Activated CD8-positive, alpha-beta T cell treated with anti-CD3 and anti-CD28 coated beads for 36 hours (primary cell): ENCODE results near the gene TRAF4. TPM values are rescaled to one million over a fixed set of nuclear protein-coding genes. Genes with fewer than 3 reads are reported as not detected.

Source experiments
- ATAC-seq: fragments of 200-7000 bp; cut with Tn5 transposase; one replicate; pipeline ENCODE4 v1.10.0; 2021; ENCODE audit warnings: mild to moderate bottlenecking, moderate library complexity
- CTCF ChIA-PET: fragments of 350-600 bp; sonication (Branson Sonifier 250); formaldehyde crosslinking; loops from one replicate; lab custom pipeline; 2021; ENCODE audit warnings: antibody characterized with exemption; lab: Charles Lee
- POLR2A ChIA-PET: fragments of 350-600 bp; sonication (Branson Sonifier 250); formaldehyde crosslinking; loops from one replicate; lab custom pipeline; 2021; ENCODE audit warnings: antibody characterized with exemption; lab: Charles Lee
- DNase-seq: peaks from one replicate; pipeline ENCODE4 v3.0.0-alpha.2; 2020
- H3K27ac Mint-ChIP-seq: one replicate; pipeline ENCODE4 v1.8.0; 2021; ENCODE audit warnings: mild to moderate bottlenecking, mixed read lengths
- H3K27me3 Mint-ChIP-seq: one replicate; pipeline ENCODE4 v1.8.0; 2021; ENCODE audit warnings: mixed read lengths
- H3K36me3 Mint-ChIP-seq: one replicate; pipeline ENCODE4 v1.8.0; 2021; ENCODE audit warnings: low read depth, mixed read lengths
- H3K4me1 Mint-ChIP-seq: one replicate; pipeline ENCODE4 v1.8.0; 2021; ENCODE audit warnings: low read depth, mixed read lengths
- H3K4me3 Mint-ChIP-seq: one replicate; pipeline ENCODE4 v1.8.0; 2021; ENCODE audit warnings: mild to moderate bottlenecking, moderate library complexity, mixed read lengths
- H3K9me3 Mint-ChIP-seq: one replicate; pipeline ENCODE4 v1.8.0; 2021; ENCODE audit warnings: mixed read lengths
- intact Hi-C: fragments of 100-400 bp; cut with micrococcal nuclease; formaldehyde crosslinking; loops from one replicate; pipeline ENCODE4 v1.10.0; 2022
- total RNA-seq, 2 experiments: library from RNA; stranded (reverse); gene quantifications; one replicate each; pipeline ENCODE4 v1.2.3, GENCODE V29; 2021
- TF ChIP-seq, protein P1 (sequence below): fragments of 200-600 bp; IDR thresholded peaks from one replicate; pipeline ENCODE4 v1.8.0; 2022; ENCODE audit warnings: antibody characterized with exemption, mild to moderate bottlenecking

Gene TRAF4
- total RNA-seq, 2 experiments from 2014 or later = 140 to 151 TPM

DNA sequence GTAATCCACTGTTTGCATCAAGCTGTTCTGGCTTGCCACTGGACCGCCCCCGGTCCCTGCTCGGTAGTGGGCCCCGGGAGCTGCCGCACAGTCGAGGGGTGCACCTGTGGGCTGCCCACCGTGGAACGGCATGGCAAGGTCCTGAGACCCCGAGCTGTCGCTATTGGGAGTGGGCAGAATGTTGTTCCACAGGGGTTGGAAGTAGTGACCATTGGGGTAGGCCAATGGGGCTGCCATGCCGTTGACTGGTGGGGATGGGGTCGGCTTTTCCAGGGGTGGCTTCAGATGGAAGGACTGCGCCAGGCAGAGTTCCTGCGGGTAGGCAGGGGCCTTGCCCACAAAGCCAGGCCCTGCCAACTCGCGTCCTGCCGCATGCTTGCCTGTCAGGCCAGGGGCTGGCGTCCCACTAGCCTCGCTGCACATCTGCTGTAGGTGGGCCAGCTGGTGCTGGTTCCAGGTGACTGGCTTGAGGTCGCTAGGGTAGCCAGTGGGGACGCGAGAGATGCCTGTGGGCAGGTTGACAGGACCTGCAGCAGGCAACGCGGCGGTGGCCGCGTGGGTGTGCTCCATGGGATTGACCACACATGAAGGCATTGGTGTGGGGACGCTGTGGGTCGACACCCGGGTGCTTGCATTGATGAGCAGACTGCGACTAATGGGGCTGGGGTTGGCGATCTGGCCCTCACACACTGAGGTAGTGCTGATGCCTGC is 14.8 kb downstream of the TRAF4 start:
- Mint-ChIP-seq H3K4me3 (no peak overlapping the region), H3K9me3 (no peaks in the 10 kb centered on the region), H3K4me1 (peaks cover 8% of the 10 kb centered on the region), H3K27me3 (no peaks in the 10 kb centered on the region), H3K36me3 (peaks cover 11% of the 10 kb centered on the region), H3K27ac (no peak overlapping the region)
- CTCF ChIA-PET = interaction anchor here (1.8 kb wide), 1 partner anchor 32 kb away, joined by 5 read pairs; the partner anchor contains the start of gene TLCD1
- no peak for ATAC-seq
- DNase-seq = no peak
- intact Hi-C loops = no loop called here
- TF ChIP-seq, protein P1, sequence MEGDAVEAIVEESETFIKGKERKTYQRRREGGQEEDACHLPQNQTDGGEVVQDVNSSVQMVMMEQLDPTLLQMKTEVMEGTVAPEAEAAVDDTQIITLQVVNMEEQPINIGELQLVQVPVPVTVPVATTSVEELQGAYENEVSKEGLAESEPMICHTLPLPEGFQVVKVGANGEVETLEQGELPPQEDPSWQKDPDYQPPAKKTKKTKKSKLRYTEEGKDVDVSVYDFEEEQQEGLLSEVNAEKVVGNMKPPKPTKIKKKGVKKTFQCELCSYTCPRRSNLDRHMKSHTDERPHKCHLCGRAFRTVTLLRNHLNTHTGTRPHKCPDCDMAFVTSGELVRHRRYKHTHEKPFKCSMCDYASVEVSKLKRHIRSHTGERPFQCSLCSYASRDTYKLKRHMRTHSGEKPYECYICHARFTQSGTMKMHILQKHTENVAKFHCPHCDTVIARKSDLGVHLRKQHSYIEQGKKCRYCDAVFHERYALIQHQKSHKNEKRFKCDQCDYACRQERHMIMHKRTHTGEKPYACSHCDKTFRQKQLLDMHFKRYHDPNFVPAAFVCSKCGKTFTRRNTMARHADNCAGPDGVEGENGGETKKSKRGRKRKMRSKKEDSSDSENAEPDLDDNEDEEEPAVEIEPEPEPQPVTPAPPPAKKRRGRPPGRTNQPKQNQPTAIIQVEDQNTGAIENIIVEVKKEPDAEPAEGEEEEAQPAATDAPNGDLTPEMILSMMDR = no peak
- POLR2A ChIA-PET = interaction anchor here (2.6 kb wide), 1 partner anchor 12 kb away, joined by 10 read pairs; no protein-coding TSS in a partner anchor

DNA sequence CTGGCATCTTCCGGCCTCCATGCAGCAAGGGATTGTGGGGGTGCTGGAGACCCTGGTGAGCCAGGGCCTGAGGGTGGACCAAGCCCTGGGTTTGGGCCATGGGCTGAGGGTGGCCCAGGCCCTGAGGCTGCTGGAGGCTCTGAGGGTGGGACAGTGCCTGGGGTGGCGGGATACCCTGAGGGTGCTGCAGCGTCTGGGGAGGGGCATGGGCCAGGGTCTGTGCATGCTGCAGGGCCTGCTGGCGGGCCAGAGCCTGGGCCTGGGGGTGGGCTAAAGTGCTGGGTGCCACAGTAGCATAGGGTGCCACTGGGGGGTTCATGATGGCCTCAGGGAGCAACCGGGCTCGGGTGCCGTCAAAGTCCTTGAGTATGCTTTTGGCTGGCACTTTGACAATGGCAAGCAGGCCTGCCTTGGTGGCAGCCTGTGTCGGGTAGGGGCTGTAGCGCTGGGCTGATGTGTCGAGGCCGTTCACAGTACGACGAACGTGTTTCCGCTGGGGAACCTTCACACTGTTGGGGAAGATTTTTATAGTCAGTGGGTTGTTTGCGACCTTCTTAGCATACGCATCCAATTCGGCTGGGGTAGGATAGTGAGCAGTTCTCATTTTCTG is 15.6 kb downstream of the TRAF4 start:
- H3K9me3 Mint-ChIP-seq = no peaks in the 10 kb centered on the region
- H3K4me1 Mint-ChIP-seq = peaks cover 12% of the 10 kb centered on the region
- peaks cover 12% of the 10 kb centered on the region for H3K36me3 Mint-ChIP-seq
- TF ChIP-seq, protein P1 = no peak
- no peaks in the 10 kb centered on the region for H3K27me3 Mint-ChIP-seq
- no peak overlapping the region for H3K27ac Mint-ChIP-seq
- DNase-seq (no peak), ATAC-seq (no peak)
- POLR2A ChIA-PET = interaction anchor here (1.3 kb wide), 1 partner anchor 123 kb away, joined by 3 read pairs; no protein-coding TSS in a partner anchor
- CTCF ChIA-PET = interaction anchor here (7.1 kb wide), 1 partner anchor 32 kb away, joined by 99 read pairs; the partner anchor contains the start of genes NEK8 and TLCD1
- intact Hi-C loops = no loop called here
- no peak overlapping the region for H3K4me3 Mint-ChIP-seq

DNA sequence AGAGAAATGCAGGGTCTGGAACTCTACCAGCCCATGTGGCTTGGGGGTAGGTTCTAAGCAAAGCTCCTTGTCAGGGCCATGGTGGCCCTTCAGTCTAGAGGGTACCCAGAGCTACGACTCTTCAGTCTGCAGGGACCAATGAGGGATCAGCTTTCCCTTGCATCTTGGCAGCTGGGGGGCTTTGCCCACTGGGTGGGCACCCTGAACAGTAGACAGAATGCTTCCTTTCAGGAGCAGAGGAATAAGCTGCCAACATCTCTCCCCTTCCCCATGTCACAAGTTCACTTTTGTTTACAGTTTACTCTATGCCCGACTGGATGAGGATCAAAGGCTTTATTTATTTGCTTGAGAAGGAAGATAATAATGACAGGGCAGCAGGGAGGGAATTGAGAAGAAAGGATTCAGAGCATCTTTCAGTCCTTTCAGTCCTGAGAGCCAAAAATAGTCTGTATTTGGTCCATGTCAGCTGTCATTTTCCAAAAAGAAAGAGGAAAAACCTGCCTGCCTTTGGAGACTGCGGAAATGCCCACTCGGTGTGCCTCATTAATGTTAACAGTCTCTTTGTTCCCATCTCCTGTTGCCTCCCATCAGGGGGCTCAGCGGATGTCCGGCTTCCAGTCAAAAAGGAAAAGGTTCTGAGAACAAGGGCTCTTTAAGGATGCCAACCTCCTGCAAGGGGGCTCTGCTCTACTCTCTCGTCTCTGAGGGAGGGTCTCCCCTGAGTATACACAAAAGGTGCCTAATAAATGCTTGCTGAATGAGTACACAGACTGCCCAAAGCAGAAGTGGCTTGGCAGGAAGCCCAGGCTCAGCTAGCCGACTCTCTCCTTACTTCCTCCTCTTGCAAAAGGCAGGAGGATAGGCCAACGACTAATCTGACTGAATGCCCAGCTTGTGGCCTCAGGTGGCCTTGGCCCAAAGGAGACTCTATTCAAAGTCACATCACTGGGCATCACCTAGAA is 17.1 kb downstream of the TRAF4 start:
- intact Hi-C loops = loop anchor here (5.0 kb wide), 1 partner anchor 34 kb away; the partner anchor contains the start of genes NEK8 and TLCD1
- DNase-seq (no peak), ATAC-seq (no peak)
- CTCF ChIA-PET = interaction anchor here (1.2 to 7.1 kb wide), 8 partner anchors 9 to 192 kb away, joined by 3 to 109 read pairs (median 31); partner anchors contain the start of genes NEK8, PHF12, TLCD1 and TRAF4
- H3K9me3 Mint-ChIP-seq = no peaks in the 10 kb centered on the region
- H3K4me1 Mint-ChIP-seq = peaks cover 14% of the 10 kb centered on the region
- POLR2A ChIA-PET = interaction anchor here (1.3 to 4.6 kb wide), 5 partner anchors 10 to 121 kb away, joined by 3 to 31 read pairs (median 8); partner anchors contain the start of gene RPL23A
- H3K27ac Mint-ChIP-seq = no peak overlapping the region
- peaks cover 10% of the 10 kb centered on the region for H3K36me3 Mint-ChIP-seq
- TF ChIP-seq, protein P1 = no peak
- no peak overlapping the region for H3K4me3 Mint-ChIP-seq
- no peaks in the 10 kb centered on the region for H3K27me3 Mint-ChIP-seq

DNA sequence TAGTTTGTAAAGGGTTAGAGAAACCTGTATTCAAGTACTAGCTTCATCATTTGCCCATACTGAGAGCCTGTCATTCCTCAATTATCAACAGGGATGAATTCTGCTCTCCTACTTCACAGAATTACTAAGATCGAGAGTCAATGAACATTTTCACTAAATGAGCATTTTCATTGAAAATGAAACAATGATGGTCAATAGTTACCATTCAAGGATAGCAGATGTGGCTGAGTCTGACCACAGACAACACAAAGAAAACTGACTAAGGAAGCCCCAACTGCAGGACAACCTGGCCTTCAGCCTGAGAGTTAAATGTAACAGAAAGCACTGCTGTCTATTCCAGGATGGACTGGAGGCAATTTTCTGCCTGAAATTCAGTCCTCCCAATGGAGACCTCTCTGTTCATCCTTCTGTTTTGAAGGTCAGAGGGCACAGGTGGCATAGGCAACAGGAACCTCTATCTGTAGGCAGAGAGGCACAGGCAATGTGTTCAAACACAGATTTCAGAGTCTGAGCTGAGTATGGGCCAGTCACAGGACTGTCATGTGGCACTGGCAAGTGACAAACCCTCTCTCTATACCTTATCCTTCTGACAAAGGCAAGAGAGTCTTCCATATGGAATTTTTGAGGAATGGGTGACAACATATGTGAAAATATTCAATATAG is 19.5 kb downstream of the TRAF4 start:
- no peak overlapping the region for H3K27ac Mint-ChIP-seq
- H3K36me3 Mint-ChIP-seq = peaks cover 13% of the 10 kb centered on the region
- no peaks in the 10 kb centered on the region for H3K9me3 Mint-ChIP-seq
- ATAC-seq (peak; percentile 50), DNase-seq (no peak)
- TF ChIP-seq, protein P1 = no peak
- no peak overlapping the region for H3K4me3 Mint-ChIP-seq
- CTCF ChIA-PET = interaction anchor here (0.6 to 7.1 kb wide), 67 partner anchors 11 to 361 kb away, joined by 3 to 109 read pairs (median 7); partner anchors contain the start of genes DHRS13, FAM222B, FLOT2 and NEK8
- intact Hi-C loops = loop anchor here (5.0 kb wide), 1 partner anchor 36 kb away; the partner anchor contains the start of genes NEK8 and TLCD1
- peaks cover 14% of the 10 kb centered on the region for H3K4me1 Mint-ChIP-seq
- no peaks in the 10 kb centered on the region for H3K27me3 Mint-ChIP-seq
- POLR2A ChIA-PET = interaction anchor here (0.8 to 4.6 kb wide), 10 partner anchors 9 to 135 kb away, joined by 3 to 31 read pairs (median 8); partner anchors contain the start of genes FLOT2 and RPL23A
